HG03575 (cell line): ENCODE data around the gene C1QTNF1.
"Not testable (repeated sequence)": the region's sequence is repeated elsewhere in the genome, so short reads cannot be mapped to it uniquely, and the experiment has no call there.

Experiments used
- ATAC-seq: cut with Tn5 transposase; IDR thresholded peaks from one replicate; pipeline ENCODE4 v1.9.1; 2021; ENCODE audit not compliant: unreplicated experiment, insufficient number of reproducible peaks, low FRiP score; ENCODE audit errors: extremely low read depth

Gene C1QTNF1

DNA sequence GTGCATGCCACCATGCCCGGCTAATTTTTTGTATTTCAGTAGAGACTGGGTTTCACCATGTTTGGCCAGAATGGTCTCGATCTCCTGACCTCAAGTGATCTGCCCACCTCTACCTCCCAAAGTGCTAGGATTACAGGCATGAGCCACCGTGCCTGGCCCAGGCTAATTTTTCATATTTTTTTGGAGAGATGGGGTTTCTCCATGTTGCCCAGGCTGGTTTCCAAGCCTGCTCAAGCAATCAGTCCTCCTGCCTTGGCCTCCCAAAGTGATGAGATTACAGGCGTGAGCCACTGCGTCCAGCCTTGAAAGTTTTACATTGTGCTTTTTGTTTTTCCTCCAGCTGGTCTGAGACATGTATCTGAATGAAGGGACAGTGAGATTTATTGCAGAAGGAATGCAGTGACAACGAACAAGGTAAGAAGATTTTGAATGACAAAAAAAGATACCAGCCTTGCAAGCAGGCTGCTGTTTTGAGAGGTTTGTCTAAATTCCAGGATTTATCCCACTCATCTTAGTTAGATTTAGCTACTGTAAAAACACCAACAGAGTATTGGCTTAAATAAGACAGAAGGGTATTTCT lies 47.3 kb downstream of the C1QTNF1 start:
- no peak for ATAC-seq

DNA sequence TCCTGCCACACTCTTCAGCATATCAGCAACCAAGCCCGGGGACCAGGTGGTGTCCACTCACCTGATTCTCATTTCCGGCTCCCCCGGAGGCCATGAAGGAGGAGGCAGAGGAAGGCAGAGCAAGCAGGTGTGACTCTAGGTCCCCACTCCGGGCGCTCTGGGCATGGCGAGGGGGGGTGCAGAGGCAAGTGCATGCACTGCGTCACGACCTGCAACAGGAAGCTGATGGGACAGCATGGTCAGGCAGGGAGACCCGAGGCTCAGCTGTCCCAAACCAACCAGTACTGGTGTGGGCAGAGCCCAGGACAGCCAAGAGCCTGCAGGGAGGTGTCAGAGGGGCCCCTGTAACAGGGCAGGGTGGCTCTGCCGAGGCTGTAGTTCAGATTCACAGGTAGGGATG lies 48.6 kb downstream of the C1QTNF1 start:
- no peak for ATAC-seq

DNA sequence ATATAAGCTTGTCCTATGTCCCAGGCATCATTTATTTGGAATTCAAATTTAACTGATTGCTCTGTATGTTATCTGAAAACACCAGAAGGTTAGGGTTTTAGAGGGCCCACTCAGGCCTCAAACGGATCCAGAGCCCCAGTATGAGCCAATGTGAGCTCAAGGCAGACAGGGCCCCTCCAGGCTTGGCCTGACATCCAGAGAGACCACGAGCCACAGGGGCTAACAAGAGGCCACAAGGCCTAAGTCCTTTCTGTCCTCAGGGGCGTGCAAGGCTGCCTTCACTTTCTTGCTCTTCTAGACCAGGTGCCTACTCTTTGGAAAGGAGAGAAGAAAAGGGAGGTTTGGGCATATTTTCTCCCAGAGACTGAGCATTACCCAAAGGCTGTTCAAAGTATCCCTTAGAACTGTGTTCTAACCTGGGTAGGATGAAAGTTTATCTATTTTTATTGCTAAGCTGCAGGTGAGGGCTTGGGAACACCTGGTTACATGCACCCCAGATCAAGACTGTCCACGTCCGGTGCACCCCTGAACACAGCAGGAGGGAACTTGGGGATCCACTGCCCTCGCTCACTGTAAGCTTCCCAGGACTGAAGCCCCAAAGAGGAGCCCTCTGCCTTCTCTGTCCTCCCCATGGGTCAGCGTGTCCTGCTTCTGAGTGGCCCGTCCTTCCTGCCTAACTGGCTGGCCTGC lies 49.2 kb downstream of the C1QTNF1 start:
- no peak for ATAC-seq

DNA sequence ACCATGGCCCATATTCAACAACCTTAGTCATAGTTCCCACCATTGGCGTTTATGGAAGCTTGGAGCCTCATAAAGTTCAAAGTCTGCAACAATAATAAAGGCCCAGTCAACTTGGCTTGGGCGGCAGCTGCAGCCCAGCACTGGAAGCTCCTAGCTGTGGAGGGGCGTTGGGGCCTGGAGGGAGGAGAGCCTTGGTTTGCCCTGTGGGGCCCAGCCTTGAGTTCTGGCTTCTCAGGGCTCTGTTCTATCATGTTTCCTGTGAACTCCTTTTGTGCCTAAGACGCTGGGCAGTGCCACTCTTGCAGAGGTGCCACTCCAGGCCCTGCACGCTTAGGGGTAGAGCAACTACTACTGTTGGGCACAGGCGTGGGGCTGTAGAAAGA lies 49.7 kb downstream of the C1QTNF1 start:
- no peak for ATAC-seq

DNA sequence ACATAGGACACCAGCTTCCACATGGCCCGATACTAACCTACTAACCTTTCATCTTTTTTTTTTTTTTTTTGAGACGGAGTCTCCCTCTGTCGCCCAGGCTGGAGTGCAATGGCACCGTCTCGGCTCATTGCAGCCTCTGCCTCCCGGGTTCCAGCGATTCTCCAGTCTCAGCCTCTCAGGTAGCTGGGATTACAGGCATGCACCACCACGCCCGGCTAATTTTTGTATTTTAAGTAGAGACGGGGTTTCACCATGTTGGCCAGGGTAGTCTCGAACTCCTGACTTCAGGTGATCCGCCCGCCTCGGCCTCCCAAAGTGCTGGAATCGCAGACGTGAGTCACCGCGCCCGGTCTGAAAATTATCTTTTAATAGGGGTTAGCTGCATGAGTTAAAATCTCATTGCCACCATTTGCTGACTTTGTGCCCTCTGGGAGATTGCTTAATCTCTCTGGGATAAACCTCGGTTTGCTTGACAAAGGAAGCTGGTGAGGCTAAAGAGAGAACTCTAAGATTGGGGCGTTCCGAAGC lies 50.2 kb downstream of the C1QTNF1 start:
- not testable (repeated sequence) for ATAC-seq

DNA sequence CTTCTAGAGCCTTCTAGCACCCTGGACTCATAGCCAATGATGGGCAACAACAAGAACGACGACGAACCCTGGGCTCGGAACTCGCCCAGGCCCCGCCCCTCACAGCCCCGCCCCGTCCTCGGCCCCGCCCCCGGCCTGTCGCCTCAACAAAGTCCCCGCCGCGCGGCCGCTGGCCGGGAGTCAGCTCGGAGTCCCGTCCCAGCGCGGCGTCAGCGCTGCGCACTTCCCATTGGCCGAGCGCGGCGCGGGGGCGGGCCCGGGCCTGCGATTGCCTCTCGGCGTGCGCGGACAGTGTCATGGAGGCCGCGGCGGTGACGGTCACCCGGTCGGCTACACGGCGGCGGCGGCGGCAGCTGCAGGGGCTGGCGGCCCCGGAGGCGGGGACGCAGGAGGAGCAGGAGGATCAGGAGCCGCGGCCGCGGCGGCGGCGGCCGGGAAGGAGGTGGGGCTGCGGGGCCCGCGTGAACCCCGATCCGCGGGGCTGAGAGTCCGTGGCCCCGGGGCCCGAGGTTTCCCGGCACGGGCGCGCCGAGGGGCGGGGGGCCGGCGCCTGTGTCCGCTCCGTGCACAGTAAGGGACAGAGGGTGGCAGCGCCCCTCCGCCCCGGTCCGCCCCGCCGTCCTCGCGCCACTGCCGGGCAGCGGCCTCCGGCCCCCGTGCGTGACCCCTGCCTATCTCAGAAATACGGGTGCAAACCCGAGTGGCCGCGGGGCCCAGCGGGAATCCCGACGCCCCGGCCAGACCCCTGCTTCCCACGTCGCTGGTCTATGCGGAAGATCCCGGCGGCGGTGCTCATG lies 50.9 kb downstream of the C1QTNF1 start, which contains the start of gene ENGASE:
TSS of gene ENGASE (plus strand) at position 176 of the 797 bp plus-strand sequence. CDS start at position 297, 121 bp downstream.
- no peak for ATAC-seq

DNA sequence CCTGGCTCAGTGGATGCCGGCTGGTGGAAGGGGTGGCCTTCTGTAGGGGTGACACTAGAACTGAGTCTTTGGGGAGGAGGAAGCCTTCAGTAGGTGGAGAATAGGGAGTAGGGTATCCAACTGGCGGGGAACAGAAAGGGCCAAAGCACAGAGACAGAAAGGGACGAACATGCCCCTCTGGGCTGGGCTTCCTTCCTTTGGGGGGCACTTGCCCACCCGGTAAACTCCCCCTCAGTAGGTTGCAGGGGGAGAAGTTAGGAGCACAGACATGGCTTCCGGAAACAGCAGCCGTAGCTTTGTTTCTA lies 51.4 kb downstream of the C1QTNF1 start:
- no peak for ATAC-seq

DNA sequence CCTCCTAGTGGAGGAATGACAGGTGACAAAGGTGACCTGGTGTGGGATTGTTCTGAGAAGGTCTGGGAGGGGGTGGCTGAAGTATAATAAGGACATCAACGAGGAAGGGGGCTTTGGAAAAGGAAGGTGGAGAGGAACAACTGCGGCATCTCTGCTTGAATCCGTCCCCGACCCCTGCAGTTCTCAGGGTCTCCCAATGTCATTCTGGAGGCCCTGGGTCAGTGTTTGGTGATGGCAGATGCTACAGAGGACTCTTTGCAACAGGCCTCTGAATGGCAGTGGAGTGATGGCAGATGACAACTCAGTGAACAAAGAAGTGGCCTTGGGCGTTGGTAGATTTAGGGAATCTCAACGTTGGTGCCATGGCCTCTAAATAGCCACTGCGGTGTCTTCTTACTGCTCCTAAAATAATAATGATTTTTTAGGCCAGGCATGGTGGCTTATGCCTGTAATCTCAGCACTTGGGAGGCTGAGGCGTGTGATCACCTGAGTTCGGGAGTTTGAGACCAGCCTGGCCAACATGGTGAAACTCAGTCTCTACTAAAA lies 52.0 kb downstream of the C1QTNF1 start:
- ATAC-seq, result no peak

DNA sequence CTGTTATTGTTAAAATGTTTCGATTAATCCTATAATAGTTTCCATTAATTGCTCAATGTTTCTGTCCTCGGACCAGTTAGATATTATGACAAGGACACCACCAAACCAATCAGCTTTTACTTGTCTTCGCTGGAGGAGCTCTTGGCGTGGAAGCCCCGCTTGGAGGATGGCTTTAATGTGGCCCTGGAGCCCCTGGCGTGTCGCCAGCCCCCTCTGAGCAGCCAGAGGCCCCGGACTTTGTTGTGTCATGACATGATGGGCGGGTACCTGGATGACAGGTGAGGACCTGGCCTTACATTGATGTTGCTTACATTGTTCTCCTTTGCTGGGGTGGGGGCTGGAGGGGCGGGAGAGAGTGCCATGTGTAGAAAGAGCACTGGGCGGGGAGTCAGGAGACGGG lies 53.6 kb downstream of the C1QTNF1 start:
- ATAC-seq, result no peak

DNA sequence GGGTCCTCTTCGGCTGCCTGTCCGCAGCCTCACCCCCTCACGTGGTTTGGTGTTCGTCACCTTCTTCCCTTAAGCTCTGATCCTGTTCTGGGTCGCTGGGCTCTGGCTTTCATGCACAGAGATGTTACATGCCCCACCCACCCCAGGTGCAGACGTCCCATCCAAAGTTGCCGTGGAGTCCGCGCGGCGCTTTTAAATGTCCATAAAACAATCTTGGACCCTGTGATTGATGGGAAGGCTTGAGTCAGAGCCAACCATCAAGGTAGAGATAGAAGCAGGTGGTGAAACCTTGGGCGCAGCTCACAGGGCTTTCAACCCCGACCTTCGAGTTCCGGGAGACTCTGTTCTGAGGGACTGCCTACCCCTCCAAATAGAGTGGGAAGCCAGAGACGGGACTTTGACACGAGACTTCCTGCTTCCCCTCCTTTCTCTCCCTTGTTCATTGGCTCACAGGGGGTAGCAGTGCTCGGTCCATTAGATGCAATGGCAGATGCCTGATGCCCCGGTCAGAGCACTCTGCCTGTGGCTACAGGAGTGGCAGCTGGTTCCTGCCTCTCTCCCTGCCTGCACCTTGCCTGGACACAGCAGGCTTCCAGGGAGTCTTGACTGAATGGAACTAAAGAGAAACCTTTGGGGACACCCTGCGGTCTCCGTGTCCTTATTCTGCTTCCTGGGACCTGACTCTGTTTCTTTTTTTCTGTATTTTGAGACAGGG lies 54.7 kb downstream of the C1QTNF1 start:
- no peak for ATAC-seq

DNA sequence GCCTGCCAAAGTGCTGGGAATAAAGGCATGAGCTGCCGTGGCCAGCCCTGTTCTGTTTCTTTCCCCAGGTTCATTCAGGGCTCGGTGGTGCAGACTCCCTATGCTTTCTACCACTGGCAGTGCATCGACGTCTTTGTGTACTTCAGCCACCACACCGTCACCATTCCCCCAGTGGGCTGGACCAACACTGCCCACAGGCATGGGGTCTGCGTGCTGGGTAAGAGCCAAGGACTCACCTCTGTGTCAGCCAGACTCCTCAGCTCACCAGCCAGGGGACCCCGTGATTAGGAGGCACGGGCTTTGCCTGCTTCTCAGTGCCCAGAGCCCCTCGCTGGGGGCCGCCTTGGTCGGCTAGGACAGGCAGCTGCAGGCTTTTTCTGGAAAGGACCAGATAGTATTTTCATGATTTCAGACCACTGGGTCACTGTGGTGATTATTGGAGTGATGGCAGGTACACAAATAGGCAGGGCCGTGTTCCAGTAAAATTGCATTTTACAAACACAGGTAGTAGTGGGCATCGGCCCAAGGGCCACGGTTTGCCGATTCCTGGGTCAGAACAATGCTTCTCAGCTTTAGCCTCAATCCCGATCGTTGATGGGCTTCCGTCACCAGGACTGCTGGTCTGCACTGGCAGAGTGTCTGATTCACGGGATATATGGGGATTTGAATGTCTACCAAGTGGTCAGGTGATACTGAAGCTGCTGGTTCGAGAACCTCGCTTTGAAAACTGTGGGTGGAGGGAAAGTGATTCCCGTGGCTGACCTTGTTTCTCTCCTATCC lies 55.6 kb downstream of the C1QTNF1 start:
- ATAC-seq, result no peak

DNA sequence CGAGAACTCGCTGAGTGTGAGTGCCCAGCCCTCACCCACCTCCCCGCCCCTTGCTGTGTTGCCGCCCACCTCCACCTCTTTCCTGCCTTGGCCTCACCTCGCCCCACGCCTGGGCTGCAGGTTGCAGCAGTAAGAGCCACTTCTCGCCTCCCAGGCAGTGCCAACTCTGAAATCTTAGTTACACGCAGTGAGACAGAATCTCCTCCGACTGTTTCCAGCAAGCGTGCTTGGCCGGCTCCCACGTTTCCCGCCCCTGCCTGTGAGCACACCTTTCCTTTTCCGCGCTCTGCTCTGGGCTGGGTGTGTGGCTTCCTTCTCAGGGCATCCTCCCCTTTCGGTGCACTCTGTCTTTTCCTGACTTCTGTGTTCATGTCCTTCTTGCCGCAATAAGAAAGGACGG lies 56.4 kb downstream of the C1QTNF1 start:
- no peak for ATAC-seq

DNA sequence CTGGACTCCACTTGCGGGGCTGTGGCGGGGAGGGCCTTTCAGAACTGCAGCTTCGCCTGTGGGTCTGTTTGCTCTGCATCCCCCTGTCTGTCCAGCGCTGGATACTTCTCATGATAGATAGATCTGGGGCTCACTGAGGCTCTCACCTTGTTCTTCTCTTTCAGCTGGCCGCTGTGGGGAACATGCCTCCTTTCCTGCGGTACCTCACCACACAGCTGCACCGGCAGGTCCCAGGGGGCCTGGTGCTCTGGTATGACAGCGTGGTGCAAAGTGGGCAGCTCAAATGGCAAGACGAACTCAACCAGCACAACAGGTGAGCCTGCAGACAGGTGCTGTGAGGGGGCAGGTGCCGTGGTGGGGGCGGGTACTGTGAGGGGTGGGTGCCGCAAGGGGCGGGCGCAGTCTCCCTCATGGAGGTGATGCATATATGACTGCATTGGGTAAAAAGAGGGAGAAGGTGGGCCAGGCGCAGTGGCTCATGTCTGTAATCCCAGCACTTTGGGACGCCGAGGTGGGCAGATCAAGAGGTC lies 56.9 kb downstream of the C1QTNF1 start:
- ATAC-seq, result no peak

DNA sequence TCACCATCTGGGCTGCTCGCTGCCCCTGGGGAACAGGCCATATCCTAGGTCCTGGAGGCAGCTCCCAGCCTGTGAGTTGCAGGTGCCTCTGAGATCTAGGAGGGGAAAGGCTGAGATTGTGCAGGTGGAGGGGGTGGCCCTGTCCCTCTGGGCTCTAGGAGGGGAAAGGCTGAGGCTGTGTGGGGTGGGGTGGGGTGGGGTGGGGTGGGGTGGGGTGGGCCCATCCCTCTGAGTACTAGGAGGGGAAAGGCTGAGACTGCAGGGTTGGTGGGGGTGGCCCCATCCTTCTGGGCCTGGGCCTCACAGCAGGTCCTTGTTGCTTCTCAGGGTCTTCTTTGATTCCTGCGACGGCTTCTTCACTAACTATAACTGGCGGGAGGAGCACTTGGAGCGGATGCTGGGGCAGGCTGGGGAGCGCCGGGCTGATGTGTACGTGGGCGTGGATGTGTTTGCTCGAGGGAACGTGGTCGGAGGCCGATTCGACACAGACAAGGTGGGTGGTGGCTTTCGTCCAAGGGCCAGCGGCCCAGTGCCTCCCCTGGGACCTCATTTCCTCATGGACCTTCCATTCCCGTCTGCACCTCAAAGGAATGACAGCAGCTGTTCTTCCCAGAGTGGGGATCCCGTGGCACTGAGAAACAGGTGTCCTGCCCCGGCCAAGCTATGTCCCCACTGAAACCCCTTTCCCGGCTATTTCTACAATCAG lies 57.8 kb downstream of the C1QTNF1 start:
- no peak for ATAC-seq

DNA sequence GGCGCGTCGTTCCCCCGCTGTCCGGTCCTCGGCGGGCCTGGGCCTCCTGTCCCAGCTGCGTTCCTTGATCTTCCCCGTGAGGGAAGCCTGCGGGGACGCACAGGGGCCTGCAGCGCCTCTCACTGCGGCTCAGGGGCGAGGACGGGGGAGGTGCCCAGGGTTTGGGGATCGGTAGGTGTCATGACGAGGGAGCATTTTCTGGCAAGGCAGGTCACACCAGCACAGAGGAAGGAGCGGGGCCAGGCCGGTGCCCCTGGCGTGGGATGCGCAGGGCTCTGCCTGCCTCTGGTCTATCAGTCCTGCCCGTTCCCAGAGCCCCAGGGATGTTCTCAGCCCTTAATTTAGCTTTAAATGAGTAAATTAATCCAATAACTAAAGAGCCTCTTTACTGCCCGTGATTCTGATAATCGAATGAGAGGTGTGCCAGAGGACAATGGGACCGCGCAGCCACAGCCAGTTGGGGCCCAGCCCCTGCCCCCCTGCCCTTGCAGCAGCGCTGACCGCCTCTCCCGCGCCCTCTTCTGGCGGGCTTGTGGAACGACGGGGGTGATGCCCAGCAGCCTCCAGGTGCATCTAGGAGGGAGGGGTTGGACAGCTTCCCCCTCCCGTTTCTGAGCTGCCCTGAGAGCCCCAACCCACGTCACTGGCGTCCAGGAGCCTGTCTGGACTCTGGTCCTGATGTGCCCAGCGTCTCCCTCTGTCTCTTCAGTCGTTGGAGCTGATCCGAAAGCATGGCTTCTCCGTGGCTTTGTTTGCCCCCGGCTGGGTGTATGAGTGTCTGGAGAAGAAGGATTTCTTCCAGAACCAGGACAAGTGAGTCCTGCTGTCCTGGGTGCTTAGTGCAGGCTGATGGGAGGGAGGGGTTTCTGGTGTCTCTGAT lies 58.6 kb downstream of the C1QTNF1 start:
- no peak for ATAC-seq

DNA sequence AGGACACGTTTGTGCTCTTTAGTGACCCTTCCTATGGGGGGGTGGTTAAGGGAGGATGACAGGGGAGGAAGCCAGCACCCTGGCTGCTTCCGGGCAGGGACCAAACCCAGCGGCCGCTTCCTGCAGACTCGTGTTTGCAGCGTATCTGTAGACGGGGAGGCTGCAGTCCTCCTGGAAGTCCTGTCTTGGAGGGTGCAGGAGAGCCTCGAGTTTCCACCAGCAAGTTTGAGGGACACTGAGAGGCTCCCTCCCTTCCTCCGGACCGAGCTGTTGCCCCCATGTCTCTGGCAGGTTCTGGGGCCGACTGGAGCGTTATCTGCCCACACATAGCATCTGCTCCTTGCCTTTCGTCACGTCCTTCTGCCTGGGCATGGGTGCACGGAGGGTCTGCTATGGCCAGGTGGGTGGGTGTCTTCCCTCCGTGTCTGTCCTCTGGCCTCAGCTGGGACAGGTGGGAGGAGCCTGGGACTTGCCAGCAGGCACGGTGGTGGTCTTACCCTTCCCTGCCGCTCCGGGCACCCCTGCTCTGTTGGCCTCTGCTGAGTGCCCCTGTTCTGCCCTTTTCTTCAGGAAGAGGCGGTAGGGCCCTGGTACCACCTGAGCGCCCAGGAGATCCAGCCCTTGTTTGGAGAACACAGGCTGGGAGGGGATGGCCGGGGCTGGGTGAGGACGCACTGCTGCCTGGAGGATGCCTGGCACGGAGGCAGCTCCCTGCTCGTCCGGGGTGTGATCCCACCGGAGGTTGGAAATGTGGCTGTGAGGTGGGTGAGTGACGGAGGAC lies 59.4 kb downstream of the C1QTNF1 start:
- ATAC-seq, result no peak
